Caco-2 (cell line): ENCODE data around the gene SCIN. TPM values are rescaled to one million over a fixed set of nuclear protein-coding genes. Genes with fewer than 3 reads are reported as not detected.

Source experiments
- BruUV-seq: library from RNA; stranded (reverse); fragments of 400-500 nt; replicated peaks from 2 replicates; lab custom pipeline; 2021; lab: Mats Ljungman, UMichigan
- CTCF ChIA-PET: fragments of 300-600 bp; sonication (Branson Sonifier 250); formaldehyde crosslinking; loops from one replicate; lab custom pipeline; 2022; ENCODE audit warnings: antibody characterized with exemption; lab: Charles Lee
- POLR2A ChIA-PET: fragments of 300-600 bp; sonication (Branson Sonifier 250); formaldehyde crosslinking; loops from one replicate; lab custom pipeline; 2022; ENCODE audit warnings: antibody characterized with exemption; lab: Charles Lee
- DNase-seq, 2 experiments: peaks; one replicate each; pipeline versions ENCODE4 v3.0.0 to v3.0.0-alpha.2; 2020 to 2022
- H3K27me3 ChIP-seq: replicated peaks from 2 replicates; pipeline ENCODE4 v1.6.0; 2011; ENCODE audit warnings: low read length; ENCODE audit not compliant: control insufficient read depth, insufficient read depth
- H3K36me3 ChIP-seq: 2 replicates; pipeline ENCODE4 v1.5.1; 2011; ENCODE audit warnings: low read length; ENCODE audit not compliant: control insufficient read depth, insufficient read depth
- H3K4me1 ChIP-seq: fragments of 250-450 bp; sonication (Bioruptor Pico); 2 replicates; pipeline ENCODE4 v1.5.1; 2020; ENCODE audit warnings: mild to moderate bottlenecking
- H3K4me3 ChIP-seq: 2 replicates; pipeline ENCODE4 v1.5.1; 2011; ENCODE audit warnings: low read depth, mild to moderate bottlenecking, control low read depth, low read length
- H3K9me3 ChIP-seq: fragments of 250-450 bp; sonication (Bioruptor Pico); 2 replicates; pipeline ENCODE4 v1.5.1; 2020; ENCODE audit warnings: mild to moderate bottlenecking, moderate library complexity
- H3K27ac Mint-ChIP-seq: one replicate; pipeline ENCODE4 v1.8.0; 2022; ENCODE audit warnings: mixed read lengths; ENCODE audit not compliant: unreplicated experiment
- H3K27me3 Mint-ChIP-seq: one replicate; pipeline ENCODE4 v1.8.0; 2022; ENCODE audit warnings: mixed read lengths; ENCODE audit not compliant: insufficient read depth, unreplicated experiment
- H3K36me3 Mint-ChIP-seq: one replicate; pipeline ENCODE4 v1.8.0; 2022; ENCODE audit warnings: mild to moderate bottlenecking, mixed read lengths; ENCODE audit not compliant: insufficient read depth, unreplicated experiment
- H3K4me1 Mint-ChIP-seq: one replicate; pipeline ENCODE4 v1.8.0; 2022; ENCODE audit warnings: low read depth, mixed read lengths; ENCODE audit not compliant: unreplicated experiment
- H3K4me3 Mint-ChIP-seq: one replicate; pipeline ENCODE4 v1.8.0; 2022; ENCODE audit warnings: mild to moderate bottlenecking, moderate library complexity, mixed read lengths; ENCODE audit not compliant: unreplicated experiment
- H3K9me3 Mint-ChIP-seq: one replicate; pipeline ENCODE4 v1.8.0; 2022; ENCODE audit warnings: mixed read lengths; ENCODE audit not compliant: unreplicated experiment
- CTCF ChIP-seq, 2 experiments: fragments of 200-600 bp in 1 of 2; IDR thresholded peaks; 1 replicate in 1 of 2; 2 replicates in 1 of 2; pipeline versions ENCODE4 v1.5.1 to v1.8.0; 2011 to 2022; ENCODE audit warnings: antibody characterized with exemption in 1 of 2, control low read depth in 1 of 2, inconsistent platforms in 1 of 2, low read depth in 1 of 2, low read length in 1 of 2, mild to moderate bottlenecking in 1 of 2, moderate library complexity in 1 of 2; ENCODE audit not compliant: insufficient read depth in 1 of 2, severe bottlenecking in 1 of 2, unreplicated experiment in 1 of 2
- intact Hi-C: fragments of 100-400 bp; cut with micrococcal nuclease; formaldehyde crosslinking; loops from one replicate; pipeline ENCODE4 v1.10.0; 2022; ENCODE audit not compliant: unreplicated experiment
- total RNA-seq: library from RNA; stranded (reverse); gene quantifications from 2 replicates; pipeline ENCODE4 v1.2.3, GENCODE V29; 2022

SCIN gene
- total RNA-seq, 1 experiment from 2014 or later, result 0.39 TPM

- Histone ChIP-seq H3K4me1 (0 out of 2 replicates have a peak, but pooled peaks cover 7% of the 10 kb centered on the region), H3K9me3 (no peaks in the 10 kb centered on the region), H3K27me3 (no peaks in the 10 kb centered on the region), H3K4me3 (no peak overlapping the region), H3K36me3 (no peaks in the 10 kb centered on the region)
- no peak overlapping the region for H3K27ac Mint-ChIP-seq
- no TSS peak for BruUV-seq
- no peak overlapping the region for H3K4me3 Mint-ChIP-seq
- DNase-seq, result no peak
- ChIA-PET POLR2A (no interaction called here), CTCF (no interaction called here)
- H3K9me3 Mint-ChIP-seq, result no peaks in the 10 kb centered on the region
- peaks cover 5% of the 10 kb centered on the region for H3K27me3 Mint-ChIP-seq
- H3K4me1 Mint-ChIP-seq, result peaks cover 19% of the 10 kb centered on the region
- intact Hi-C loops, result no loop called here
- H3K36me3 Mint-ChIP-seq, result no peaks in the 10 kb centered on the region
- no peak for TF ChIP-seq CTCF (IDR thresholded peaks at IDR 0.05; ENCODE audit: insufficient read depth in 1 of 2, low read depth in 1 of 2, low read length in 1 of 2, severe bottlenecking in 1 of 2, unreplicated experiment in 1 of 2)
Observed at GRCh38 chr7:12586271-12586670, 15.8 kb downstream of the SCIN start.

DNA sequence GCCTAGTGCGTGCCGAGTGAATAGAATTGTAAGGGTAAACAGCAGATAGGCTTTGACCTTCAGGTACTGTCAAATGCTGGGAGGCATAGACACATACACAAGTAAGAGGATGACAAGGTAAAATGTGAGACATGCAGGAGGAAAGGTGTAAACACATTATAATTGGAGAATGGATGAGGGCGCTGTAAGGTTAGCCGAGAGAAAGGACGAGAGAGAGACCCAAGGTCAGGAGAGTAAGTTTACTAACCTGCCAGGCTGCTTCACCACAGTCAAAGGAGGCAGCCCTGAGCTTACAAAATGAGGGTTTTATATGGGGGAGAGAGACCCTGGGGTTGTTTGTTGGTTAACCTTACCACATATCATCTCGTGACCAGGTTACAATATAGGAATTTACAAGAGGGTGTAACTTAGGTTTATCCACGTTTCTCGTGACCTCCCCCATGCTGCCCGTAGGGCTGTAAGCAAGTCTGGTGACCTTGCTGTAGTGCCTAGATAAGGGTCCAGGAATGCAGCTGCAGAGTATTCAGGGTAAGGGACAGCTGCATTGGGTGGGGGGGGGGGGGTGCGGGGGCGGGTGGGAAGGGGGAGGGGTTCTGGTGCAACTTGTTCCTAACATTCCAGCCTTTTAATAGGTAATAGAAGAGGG lies 17.9 kb downstream of the SCIN start:
- intact Hi-C loops, result no loop called here
- POLR2A ChIA-PET, result no interaction called here

DNA sequence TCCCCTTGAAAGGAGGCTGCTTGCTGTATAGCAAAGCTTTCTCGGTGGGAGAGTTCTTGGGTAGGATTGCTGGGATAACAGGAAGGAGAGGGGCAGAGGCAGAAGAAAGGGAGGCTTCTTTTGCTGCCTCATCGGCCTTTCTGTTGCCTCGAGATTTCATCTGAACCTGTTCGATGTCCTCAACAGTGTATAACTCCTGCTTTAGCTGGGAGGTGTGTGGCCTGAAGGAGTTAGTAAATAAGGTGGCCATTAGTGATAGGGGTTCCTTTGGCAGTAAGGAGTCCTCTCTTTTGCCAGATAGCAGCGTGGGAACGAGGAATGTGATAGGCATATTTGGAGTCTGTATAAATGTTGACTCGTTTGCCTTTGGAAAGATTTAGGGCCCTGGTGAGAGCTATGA lies 20.0 kb downstream of the SCIN start:
- no peak overlapping the region for H3K4me3 ChIP-seq
- Mint-ChIP-seq H3K4me3 (no peak overlapping the region), H3K4me1 (peaks cover 4% of the 10 kb centered on the region), H3K9me3 (peaks cover 12% of the 10 kb centered on the region), H3K27me3 (peaks cover 5% of the 10 kb centered on the region), H3K27ac (no peak overlapping the region), H3K36me3 (no peaks in the 10 kb centered on the region)
- H3K4me1 ChIP-seq, result peaks cover 2% of the 10 kb centered on the region; the same call in 1 of the 2 replicates
- H3K9me3 ChIP-seq, result no peaks in the 10 kb centered on the region
- ChIA-PET POLR2A (no interaction called here), CTCF (no interaction called here)
- H3K36me3 ChIP-seq, result no peaks in the 10 kb centered on the region
- no peaks in the 10 kb centered on the region for H3K27me3 ChIP-seq
- no peak for TF ChIP-seq CTCF (IDR thresholded peaks at IDR 0.05; ENCODE audit: insufficient read depth in 1 of 2, low read depth in 1 of 2, low read length in 1 of 2, severe bottlenecking in 1 of 2, unreplicated experiment in 1 of 2)
- no TSS peak for BruUV-seq
- intact Hi-C loops, result no loop called here
- no peak for DNase-seq

More for the DNA sequence above, 17.9 kb downstream of the SCIN start:
- Histone ChIP-seq H3K4me1 (0 out of 2 replicates have a peak, but pooled peaks cover 7% of the 10 kb centered on the region), H3K9me3 (no peaks in the 10 kb centered on the region), H3K27me3 (no peaks in the 10 kb centered on the region), H3K4me3 (no peak overlapping the region), H3K36me3 (no peaks in the 10 kb centered on the region)
- no peak overlapping the region for H3K27ac Mint-ChIP-seq
- no peak for DNase-seq
- no peak for TF ChIP-seq CTCF (IDR thresholded peaks at IDR 0.05; ENCODE audit: insufficient read depth in 1 of 2, low read depth in 1 of 2, low read length in 1 of 2, severe bottlenecking in 1 of 2, unreplicated experiment in 1 of 2)
- H3K36me3 Mint-ChIP-seq, result no peaks in the 10 kb centered on the region
- CTCF ChIA-PET, result no interaction called here
- no TSS peak for BruUV-seq
- H3K9me3 Mint-ChIP-seq, result no peaks in the 10 kb centered on the region
- peaks cover 13% of the 10 kb centered on the region for H3K4me1 Mint-ChIP-seq
- peaks cover 5% of the 10 kb centered on the region for H3K27me3 Mint-ChIP-seq
- no peak overlapping the region for H3K4me3 Mint-ChIP-seq
